ENCODE measurements around the gene PTRHD1.

The PTRHD1 gene

DNA sequence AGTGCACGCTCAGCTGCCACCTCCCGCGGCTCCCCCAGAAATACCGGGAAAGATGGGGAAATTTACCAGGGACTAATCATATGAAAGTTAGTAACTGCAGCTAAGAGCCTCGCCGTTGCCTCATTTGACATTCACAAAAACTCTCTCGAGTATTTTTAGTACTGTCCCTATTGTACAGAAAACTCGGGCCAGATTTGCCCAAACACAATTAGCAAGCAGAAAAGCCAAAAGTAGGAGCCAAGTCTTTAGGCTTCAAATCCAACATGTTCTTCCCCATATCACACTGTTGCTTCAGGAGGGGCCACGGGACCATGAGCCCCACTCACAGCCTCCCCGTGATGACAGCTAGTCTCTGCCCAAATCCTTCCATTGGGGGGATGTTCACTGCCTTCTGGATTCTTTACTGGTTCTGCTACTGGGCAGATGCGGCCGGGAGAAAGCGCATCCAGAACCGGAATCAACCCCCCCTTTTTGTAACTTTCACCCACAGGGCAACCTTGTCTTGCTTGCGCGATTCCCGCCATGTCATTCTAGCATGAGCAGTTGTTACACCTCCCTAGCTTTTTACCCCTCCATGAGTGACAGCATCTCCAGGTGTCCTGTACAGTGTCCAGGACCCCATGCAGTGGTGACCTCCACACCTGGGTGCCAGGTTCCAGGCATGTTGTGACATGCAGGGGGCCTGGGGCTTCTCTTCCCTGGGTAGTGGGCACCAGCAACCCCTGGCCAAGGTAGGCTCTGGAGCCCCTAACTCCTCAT lies 35.2 kb upstream of the PTRHD1 start:
- DNase-seq: no peak

DNA sequence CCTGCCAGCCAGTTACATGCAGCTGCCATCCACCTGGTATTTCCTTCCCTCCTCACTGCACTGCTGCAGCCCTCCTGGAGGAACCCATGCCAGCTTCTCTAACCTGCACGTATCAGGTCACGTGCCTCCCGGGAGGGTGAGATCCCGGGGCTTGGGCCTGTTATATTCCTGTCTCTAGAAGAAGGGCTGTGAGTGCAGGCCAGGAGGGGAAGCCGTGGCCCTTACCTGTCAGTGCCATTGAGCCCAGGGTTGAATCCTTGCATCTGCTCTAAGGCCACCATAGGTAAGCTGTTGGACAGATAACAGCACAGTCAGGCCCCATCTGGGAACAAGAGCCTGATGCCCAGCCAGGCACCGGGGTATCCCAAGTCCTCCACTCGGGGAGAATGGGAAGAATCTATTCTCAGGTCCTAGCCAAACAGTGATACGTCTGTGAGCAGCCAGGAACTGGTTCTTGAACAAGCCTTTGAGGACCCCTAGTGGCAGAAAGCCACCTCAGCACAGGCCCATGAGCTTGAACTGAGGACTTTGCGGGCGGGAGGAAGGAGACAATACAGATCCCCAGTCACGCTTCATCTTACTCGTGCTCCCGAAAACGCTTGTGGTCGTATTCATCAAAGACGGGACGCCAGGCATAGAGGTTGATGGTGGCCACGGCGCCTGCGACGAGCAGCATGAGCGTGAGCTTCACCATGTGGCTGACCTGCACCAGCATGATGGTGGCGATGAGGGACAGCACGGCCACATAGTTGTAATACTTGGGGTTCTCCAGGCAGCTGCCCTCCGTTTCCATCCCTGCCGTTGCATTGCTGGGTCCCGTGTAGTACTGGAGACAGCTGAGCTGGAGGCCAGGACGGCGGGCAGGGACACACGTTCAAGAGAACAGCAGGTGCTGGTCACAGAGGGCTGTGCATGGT lies 34.4 kb upstream of the PTRHD1 start:
- DNase-seq: peak; percentile 73

DNA sequence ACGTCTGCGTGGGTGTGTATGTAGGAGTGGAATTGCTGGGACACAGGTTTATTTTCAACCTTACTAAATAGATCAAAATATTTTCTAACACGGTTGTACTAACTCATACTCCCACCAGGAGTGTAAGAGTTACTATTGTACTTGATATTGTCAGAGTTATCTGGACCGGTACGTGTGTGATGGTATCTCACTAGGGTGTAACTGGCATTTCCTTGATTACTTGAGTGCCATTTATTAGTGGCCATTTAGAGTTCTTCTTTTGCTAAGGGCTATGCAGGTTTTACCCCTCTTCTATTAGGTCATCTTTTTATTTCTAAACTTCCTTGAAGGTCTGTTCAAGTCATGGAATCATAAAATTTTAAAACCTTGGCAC lies 33.6 kb upstream of the PTRHD1 start:
- no peak for DNase-seq

DNA sequence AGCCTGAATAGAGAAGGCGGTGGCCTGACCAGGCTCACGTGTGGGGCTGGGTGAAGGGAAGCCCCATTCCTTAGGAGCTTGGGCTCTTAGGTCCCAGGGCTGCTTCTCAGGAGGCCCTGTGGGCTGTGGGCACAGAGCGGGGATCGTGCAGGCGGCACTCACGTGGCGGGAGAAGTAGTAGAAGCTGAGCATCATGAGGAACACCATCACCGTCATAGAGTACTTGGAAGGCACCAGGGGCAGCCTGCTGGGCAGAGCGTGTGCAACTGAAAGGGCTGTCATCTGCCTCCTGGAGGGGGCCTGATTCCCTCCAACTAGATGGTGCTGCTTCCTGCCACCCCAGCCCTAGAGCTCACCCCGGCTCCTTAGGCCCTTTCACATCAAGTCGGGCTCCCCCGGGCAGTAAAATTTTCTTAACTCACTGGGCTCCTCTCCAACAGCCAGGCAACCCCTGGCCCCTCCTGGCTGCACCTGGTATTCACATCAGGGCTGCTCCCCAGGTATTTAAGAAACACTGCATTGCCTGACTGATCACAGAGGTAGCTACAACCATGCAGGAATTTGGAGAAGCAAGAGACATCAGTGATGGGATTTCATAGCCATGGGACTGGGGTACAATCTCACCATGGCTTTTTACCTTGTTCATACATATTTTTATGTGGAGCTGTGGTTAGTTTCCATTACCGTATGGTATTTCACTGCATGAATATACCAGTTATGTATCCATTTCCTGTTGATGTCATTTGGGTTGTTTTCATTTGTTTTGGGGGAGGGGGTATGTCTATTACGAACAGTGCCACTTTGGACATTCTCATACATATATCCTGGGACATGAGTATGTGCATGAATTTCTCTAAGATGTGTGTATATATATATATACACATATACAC lies 32.9 kb upstream of the PTRHD1 start:
- DNase-seq: no peak

DNA sequence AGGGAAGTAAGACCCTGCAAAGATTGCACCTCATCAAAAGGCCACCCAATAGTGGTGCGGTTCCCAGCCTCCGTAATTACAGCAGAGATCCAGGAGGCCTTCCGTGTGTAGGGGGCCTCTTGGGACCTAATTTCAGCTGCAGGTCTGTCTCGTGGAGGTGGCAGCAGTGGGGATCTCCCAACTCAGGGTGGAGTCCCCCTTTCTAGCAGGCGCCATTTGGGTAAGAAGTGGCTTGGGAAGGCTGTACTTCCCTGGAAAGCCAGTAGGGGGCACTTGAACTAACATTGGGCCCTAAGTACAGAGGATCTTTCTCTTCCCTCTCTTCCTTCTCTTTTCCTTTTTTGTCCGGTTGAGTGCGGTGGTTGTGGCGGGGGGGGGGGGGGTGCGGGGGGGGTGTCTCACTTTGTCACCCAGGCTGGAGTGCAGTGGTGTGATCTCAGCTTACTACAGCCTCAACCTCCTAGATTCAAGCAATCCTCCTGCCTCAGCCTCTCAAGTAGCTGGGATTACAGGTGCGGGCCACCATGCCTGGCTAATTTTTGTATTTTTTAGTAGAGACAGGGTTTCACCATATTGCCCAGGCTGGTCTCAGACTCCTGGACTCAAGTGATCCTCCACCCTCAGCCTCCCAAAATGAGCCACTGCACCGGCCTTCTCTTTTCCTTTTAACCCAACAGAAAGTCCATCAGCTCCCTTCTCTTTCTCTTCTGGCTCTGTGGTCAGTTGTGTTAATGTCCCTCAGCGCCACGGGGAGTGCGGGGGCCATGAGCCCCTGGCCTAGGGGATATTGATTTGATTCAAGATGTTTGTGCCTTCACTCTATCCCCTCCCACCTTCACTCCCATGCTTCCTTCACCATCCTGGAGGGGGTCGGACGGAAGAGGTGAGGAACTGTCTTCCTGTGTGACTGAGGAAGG lies 32.0 kb upstream of the PTRHD1 start:
- no peak for DNase-seq

DNA sequence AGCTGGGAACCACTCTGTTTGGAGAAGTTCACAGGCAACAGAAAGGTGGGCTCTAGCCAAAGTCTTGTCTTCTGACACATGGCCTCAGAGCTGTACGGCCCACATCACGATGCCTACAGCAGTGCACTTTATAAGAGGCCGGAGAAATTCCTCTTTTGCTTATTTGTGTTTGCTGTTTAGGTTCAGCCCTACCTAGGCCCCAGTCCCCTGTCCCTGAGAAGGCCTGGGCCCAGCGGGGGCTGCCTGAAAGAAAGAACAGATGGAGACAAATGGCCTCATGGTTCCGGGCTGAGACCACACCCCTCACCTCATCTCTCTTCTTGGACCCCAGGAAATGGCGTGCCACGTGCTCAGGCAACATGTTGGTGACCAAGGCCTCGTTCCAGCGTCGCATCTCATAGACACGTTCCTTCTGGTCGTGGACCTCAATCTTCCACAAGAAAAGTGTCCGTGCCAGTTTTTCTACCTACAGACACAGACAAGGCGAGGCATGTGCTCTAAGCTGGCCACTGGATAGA lies 30.9 kb upstream of the PTRHD1 start:
- DNase-seq: no peak

DNA sequence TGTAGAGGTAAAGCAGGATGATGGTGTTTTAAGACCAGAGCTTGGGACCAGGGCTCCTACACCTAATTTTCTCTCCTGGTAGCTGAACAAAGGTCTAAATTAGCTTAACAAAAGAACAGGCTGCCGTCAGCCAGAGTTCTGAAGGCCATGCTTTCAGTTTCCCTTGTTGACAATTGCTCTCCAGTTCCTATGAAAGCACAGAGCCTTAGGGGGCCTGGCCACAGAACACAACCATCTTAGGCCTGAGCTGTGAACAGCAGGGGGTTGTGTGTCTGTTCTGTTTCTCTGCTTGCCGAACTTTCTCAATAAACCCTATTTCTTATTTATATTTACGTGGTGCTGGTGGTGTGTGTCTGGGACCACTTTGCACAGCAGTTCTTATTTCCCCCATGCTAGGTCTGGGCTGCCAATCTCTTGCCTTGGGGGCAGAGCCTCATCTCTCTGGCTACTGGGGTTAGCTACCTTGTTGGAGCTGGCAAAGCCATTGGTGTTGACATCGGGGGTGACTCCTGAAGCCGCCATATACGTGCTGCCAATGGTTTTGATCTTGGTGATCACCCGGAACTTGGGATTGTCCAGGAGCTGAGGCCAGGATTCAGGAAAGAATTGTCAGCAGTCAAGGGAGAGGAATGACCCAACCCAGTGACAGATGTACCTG lies 29.0 kb upstream of the PTRHD1 start:
- peak; percentile 77 for DNase-seq

DNA sequence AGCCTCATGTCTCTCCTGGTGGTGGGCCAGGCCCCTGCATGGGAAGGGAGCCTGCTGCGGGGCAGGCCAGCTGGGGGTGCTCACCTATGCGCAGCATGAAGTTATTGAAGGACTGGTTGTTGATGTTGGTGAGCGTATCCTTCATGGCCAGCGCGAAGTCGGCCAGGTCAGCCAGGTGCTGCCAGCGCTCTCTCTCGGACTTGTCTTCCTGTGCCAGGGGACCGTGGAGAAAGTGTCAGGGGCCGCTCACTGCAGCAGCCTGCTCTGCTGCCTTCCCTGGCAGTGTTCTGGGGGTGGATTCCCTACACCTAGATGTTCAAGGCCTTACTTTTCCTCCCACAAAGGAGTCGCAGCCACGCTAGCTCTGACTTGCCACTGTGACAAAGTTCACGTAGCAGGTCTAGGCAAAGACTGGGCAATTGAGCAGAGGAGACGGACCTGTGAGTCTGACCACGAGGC lies 28.3 kb upstream of the PTRHD1 start:
- DNase-seq: no peak

DNA sequence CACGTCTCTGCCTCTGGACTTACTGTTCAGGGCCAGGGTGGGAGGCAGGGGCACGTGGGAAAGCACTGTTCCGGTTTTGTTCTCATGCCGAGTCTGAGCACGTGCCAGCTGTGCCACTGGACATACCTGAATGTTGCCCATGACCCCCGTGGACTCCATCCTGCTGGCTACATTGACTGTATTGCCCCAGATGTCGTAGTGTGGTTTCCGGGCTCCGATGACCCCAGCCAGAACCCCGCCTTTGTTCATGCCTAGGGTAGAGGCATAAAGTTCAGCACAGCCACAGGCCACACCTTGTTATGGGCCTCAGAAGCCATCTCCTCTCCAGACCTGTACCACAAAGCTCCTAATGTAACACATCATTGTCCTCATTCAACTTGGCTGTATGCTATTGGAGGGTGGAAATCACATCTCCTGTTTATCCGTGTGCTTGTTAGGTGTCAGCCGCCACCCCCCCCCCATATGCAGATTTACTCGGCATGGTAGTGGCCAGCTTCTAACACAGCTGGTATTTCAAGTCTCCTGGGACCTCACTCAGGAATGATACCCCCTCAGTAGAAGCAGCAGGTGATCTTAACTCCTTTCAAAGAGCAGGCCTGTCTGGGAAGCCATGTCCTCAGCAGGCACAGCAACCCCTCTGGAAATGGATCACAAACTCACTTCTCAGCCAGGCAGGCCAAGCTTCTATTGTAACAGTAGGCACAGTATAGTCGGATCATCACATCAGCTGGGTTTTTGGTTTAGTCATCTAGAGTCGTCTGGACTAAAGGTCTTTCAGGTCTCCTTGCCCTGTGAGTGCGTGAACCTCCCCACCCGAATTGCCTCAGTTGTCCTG lies 27.6 kb upstream of the PTRHD1 start:
- no peak for DNase-seq

DNA sequence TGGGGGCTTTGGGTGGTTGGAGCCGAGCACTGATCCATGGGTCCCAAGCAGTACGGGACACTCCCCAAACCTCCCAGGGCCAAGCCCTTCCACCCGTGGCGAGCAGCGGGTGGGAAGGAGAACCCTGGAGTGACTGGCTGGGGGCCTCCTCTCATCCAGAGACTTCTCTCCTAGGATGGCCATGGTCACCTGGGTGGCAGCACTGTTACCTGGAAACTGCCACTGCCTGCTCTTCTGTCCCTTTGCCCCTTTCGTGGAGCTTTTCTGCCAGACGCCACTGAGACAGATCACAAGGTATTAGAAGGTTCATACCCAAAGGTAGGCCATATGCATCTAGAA lies 27.0 kb upstream of the PTRHD1 start:
- no peak for DNase-seq

DNA sequence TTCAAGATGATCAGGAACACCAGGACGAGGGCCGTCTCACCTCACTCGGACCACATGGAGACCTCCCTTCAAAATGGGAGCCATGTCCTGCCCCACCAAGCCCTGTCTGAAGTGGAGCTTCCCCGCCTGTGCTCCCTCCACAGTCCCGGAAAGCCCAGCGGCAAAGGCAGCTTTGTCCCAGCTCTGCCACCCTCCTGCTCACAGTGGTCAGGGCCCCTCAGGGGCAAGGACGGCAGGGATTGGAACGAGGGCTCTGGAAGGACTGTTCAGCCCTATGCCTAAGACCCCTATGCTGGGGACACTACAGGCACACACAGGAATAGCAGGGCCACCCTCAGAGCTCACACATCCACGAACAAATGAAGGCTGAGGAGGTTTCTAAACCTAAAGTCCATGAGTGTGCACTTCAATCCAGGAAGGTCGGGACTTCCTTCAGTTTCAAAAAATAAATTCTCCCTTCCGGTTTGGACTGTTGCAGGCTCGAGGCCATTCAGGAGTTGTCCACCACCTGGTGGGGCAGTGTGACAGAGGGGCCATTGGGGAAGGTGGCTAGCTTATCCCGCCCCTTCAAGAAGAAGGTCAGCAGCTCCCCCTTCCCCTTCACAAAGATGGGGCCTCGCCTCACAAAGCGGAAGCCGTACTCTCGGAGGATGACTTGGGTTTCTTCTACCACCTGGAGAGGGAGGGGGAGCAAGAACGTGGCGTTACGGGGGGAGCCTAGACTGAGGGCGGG lies 26.4 kb upstream of the PTRHD1 start:
- no peak for DNase-seq

DNA sequence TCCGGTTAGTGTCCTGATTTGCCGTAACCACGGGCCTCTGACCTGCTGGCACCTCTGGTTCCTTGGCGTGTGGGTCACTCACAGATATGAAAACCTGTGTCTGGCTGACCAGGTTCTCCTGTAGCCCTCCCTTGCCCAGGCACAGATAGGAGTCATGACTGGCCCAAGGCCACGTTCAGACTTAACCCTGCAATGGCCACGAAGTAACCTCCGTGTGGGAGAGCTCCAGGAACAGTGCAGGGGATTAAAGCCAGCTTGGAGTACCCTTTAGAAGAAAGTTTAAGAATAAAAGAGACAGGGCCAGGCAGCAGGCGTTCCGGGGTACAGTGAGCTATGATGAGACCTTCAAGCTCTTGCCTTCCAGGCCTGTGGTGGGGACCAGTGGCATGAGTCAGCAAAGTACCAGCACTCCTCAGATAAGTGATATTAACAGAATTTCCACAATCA lies 25.6 kb upstream of the PTRHD1 start:
- DNase-seq: no peak

DNA sequence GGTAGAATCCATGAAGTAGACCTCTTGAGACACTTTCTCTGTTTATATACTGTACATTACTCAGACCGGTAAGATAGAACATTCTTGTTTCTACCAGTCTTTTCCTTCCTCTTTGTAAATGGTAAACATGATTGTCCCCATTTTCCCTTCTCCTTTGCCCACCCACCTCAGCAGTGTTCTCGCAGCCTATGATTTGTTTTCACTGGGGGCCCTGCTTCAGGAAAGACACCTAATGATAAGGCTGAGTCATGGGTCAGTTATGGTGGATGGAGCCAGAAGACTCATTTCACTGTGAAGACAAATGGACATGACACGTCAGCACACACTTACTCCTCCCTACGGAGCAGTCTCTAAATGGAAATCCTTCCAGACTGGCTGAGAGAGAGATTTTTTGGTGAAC lies 23.7 kb upstream of the PTRHD1 start:
- no peak for DNase-seq

DNA sequence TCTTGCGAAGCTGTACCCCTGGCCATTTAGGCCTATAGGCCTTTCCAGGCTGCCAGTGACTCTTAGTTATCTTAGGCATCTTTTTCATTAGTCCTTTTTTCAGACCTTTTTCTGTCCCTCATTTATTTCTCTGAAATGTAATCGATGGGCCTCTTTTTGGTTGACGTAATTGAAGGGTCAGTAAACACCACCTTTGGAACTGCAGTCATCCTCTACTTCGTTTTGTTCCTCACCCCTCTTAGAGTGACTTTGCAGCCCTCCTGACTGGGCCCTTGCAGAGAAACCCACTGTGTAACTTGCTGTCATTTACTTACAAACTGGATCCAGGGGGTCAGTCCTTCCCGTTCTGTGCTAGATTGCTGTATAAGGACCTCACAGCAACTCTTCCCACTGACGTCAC lies 23.2 kb upstream of the PTRHD1 start:
- no peak for DNase-seq

DNA sequence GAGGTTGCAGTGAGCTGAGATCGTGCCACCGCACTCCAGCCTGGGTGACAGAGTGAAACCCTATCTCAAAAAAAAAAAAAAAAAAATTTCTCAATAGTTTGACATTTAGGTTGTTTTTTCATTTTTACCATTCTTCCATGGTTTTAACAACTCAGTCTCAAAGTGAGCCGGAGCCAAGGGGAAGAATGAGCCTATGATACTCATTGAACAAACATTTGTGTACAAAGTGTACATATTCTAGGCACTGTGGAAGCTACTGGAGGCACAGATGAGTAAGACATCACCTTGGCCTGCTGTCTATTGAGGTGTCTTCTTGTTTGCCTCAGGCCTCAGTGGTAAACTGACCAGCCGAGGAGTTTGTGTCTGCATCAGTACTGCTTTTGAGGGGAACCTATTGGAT lies 22.0 kb upstream of the PTRHD1 start:
- DNase-seq: no peak

DNA sequence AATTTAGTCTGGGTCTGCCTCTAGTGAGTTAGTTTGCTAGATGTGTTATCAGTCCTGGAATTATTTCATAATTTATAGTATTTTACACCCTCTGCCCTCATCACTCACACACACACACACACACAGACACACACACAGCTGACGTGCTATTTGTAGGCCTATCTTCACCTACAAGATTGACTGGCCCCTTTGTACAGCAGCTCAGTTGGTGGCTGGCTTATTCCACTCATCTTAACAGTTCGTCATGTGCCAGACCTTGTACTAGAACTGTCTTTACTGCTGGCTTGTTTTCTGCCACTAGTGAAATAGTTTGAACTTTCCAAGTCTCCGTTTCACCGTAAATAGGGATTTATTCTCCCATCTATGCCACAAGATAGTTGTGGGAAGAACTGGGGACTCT lies 21.3 kb upstream of the PTRHD1 start:
- no peak for DNase-seq

DNA sequence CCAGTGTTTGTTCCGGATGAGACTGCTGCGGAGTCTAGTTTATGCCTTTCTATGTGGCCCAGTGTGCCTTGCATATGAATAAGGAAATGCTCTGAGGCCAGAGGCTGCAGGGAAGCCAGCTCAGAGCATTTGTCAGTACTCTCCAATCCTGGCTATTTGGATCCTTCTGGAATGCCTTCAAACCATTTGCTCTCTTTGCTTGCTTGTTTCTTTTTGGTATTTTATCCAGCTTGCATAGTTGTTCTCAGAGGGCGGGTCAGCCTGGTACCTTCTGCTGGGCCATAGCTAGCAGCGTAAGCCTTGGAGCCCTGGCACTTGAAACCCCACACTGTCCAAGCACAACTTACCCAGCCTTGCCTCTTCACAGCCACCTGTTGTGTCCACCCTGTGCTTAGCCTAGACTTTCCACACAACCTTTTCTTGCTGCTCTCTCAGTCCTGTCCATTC lies 20.5 kb upstream of the PTRHD1 start:
- DNase-seq: no peak

DNA sequence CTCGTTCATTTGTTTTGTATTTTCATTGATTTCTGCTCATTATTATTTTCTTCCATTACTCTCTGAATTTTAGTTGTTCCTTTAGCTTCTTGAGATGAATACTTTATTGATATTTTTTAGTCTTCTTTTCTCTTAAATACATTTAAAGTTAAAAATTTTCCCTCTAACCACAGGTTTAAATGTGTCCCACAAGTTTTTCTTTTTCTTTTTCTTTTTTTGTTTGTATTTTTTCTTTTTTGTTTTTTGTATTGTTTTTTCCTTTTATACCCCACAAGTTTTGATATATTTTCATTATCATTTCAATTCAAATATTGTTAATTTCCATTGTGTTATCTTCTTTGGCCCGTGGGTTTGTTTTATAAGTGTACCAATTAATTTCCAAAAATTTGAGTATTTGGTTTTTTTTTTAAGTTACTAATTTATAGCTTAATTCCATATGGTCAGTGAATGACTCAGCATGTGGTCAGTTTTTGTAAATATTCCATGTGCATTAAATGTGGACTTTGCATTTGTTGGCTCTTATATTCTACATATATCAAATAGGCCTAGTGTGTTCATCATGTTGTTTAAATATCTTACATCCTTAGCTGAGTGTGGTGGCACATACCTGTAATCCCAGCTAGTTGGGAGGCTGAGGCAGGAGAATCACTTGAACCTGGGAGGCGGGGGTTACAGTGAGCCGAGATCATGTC lies 16.3 kb upstream of the PTRHD1 start:
- DNase-seq: no peak

DNA sequence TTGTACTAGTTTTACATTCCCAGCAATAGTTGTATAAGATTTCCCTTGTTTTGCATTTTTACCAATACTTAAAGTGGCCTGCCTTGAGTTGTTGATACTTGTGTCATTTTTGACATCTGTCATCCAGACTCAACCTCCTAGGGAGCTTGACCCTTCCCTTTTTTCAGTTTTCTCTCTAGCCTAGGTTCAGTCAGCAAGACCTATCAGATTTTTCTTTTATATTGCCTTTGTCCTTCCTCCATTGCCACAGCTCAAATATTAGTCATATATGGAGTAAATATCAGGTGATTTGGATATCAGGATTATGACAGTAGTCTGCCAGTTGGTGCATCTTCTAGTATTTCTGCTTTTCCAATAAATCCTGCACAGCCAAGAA lies 13.5 kb upstream of the PTRHD1 start:
- no peak for DNase-seq

All from COR-L47 (cell line).